HG03025 (cell line): ENCODE results near the gene MAST4.

Source experiments
- ATAC-seq: cut with Tn5 transposase; IDR thresholded peaks from one replicate; pipeline ENCODE4 v1.9.1; 2021; ENCODE audit warnings: mild to moderate bottlenecking, moderate library complexity; ENCODE audit not compliant: unreplicated experiment, low FRiP score

Gene MAST4

DNA sequence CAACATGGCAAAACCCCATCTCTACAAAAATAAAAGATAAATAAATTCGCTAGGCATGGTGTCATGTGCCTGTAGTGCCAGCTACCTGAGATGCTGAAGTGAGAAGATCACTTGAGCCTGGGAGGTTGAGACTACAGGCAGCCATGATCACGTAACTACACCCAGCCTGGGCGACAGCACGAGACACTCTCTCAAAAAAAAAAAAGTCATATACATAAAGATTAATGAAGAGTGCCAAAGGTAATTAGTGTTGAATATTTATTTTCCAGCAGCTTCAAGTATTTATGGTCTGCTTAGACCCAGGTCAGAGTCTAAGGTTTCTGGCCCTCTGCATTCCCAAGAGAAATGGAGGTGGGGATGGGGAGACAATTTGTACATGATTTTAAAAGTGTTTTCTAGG, 432.7 kb downstream of the MAST4 start:
- no peak for ATAC-seq

DNA sequence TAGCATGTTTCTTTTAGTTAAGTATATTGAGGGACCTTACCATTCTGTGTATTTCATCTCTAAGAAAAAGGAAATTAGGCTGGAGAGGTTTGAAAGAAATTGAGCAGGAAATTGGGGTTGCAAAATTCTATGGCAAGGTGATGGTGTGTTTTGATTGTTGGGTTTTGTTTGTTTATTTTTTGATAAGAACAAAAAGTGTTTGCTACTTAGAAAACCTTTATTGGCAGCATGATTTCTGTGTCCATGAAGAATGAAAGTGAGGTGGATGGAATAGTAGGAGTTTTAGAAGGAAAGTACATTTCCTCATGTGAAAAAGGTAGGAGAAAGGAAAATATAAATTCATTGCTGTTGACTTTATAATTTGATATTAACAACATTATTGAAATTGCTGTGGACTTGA, 433.3 kb downstream of the MAST4 start:
- no peak for ATAC-seq

GRCh38 chr5:67030289-67031056, 434.3 kb downstream of the MAST4 start:
- ATAC-seq, result no peak

DNA sequence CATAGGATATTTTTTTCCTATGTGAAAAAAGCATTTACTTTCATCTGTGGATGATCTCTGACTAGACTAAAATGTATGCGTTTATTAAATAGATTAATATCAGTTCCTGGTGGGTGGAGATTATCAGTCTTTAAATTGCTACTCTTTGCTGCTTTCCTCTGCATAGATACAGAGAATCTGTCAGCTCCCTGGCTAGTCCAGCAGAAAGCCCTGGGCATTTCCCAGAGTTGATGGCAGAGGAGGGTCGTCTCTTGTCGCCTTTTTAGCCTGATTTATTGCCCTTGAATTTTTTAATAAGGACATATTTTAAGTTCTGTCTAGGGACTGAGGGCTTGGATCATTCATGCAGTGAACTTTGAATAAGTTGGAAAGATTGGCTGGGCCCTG, 434.9 kb downstream of the MAST4 start:
- ATAC-seq, result no peak

DNA sequence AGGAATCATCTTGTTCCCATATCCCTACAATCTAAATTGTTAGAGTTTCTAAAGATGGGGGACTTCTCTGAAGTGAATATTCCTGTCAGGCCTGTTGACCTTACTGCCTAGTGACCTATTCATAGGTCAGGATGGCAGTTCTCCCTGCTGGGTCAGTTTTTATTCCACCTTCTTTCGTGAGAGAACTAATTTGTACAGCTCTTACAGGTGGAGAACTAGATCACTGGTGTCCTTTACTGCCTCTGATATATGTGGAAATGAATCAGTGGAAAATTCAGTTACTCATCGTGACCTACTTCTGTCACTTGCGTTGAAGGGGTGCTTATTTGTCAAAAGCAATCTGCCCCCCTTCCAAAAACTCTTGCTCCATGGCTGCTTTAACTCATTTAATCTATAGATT, 435.5 kb downstream of the MAST4 start:
- no peak for ATAC-seq

GRCh38 chr5:67032921-67033664, 436.9 kb downstream of the MAST4 start:
- ATAC-seq, result no peak

GRCh38 chr5:67033880-67034651, 437.9 kb downstream of the MAST4 start:
- ATAC-seq, result no peak

- no peak for ATAC-seq
Measured at GRCh38 chr5:67035098-67035740, 439.0 kb downstream of the MAST4 start.

DNA sequence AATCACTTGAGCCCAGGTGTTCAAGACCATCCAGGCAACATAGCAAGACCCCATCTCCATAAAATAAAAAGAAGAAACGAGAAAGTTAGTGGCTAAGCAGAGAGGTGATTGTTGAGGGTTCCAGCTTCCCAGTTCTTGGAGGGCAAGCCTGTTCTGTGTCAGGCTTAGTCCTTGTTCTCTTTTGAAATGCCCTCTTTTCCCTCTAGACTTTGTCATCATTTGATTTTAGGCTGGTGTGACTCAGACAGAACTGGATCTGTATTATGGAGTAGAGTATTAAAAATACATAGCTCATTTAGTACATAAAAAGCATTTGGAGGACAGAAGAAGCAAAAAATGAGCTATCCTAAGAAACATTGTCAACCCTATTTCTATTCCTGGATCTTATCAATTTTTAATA, 441.0 kb downstream of the MAST4 start:
- no peak for ATAC-seq

GRCh38 chr5:67038817-67039603, 442.8 kb downstream of the MAST4 start:
- ATAC-seq, result no peak

- no peak for ATAC-seq
Measured at GRCh38 chr5:67042176-67043003, 446.2 kb downstream of the MAST4 start.

DNA sequence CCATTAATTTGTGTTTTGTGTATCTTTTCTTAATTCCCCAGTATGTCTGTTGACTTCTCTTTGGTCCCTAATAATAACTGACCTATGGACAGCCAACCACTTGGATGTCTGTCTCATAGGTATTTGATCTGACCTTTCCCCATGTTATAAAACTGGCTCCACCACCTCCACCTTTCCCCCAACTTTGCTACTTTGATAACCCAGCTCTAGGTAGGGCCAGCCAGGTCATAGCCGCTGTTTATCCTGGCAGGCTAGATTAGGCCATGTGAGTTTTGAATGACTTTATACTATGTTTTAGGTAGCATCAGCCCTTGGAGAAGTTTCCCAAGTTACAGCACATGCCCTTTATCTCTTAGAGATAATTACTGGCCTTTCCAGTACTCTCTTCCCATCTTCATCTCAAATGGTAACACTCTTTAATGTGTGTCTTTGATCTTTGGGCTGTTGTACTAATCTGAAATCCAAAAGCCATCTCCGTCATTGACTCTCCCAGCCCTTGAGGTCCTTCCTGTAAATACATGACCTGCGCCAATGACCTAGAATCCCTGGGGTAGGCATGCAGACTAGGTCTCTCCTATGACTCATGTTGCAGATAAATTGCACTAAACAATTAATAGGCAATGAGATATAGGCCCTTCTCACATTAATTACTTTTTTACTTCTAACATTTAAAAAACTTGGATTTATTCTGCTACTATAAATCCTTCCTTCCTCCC, 447.8 kb downstream of the MAST4 start:
- no peak for ATAC-seq

DNA sequence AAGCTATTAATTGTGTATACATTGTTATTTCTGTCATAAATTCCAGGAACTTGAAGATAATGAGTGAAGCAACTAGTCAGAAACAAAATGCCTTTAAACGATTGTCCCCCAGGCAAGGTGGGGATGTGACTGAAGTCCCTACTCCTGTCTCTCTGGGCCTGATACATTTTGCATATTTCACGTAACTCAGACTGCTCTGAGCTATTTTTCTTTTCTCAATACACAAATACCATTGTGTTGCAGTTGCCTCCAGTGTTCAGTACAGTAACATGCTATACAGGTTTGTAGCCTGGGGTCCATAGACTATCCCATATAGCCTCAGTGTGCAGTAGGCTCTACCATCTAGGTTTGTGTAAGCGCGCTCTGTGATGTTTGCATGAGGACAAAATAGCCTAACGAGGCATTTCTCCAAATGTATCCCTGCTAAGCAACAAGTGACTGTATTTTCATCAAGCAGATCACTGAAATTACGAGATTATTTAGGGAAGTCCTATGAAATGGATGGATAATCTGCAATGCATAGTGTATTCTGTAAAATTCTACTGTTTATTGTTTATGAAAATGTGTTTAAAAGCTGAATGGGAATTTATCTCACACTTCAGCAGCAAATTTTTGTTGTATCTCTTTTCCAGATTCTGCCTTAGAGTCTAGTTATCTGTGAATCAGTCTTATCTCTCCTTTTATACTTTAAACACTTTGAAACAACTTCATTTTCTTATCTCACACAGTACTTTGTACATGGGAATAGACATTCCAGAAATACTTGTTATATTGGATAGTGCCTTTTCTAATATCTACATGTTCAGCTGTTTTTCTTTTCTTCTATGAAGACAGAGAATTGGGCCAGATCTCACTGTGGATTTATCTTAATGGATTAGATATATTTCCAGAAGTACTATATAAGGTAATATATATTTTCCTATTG, 449.9 kb downstream of the MAST4 start:
- no peak for ATAC-seq

- ATAC-seq, result no peak
Measured at GRCh38 chr5:67047160-67047559, 451.0 kb downstream of the MAST4 start.

DNA sequence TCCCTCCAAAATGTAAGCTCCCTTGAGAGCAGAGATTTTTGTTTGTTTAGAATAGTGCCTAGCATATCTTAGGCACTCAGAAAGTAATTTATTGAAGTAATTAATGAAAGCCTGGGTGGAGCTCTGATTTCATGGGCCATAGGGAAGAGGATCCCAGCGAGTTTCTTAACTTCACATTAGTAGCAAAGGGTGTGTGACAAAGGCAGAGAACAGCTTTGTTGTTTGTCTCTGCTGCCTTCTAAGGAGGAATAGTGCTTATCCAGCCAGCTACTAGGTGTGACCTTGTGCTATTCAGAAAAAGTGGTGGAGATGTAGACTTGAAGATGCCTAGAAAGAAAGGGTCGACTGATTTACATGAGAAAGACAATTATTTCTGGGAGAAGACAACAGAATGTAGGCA, 451.4 kb downstream of the MAST4 start:
- no peak for ATAC-seq

DNA sequence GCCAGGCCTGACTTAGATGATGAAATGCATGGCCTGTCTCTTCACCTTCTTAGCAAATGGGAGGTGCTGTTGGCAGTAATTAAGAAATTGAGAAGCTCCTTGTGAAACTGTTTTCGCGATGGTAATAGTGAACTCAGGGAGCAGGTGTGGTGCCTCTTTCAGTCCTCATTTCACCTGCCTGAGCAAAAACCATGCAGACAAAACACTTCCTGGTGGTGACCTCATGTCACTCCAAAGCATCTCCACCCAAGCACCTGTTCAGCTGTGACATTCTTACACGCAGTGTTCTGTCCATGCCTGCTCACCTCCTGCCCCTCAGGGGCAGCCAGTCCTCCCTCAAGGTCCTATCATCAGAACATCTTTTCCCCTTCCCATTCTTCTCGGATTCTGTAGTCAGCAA, 453.9 kb downstream of the MAST4 start:
- no peak for ATAC-seq

GRCh38 chr5:67050635-67051034, 454.4 kb downstream of the MAST4 start:
- no peak for ATAC-seq

- ATAC-seq, result no peak
Measured at GRCh38 chr5:67051164-67051563, 455.0 kb downstream of the MAST4 start.
